ENCODE results near the gene TICRR. TPM values are rescaled to one million over a fixed set of nuclear protein-coding genes. Genes with fewer than 3 reads are reported as not detected.

The TICRR gene
- total and polyA plus RNA-seq, 2 of the 8 experiments (the other 6 are each of a cell fraction or from before 2014, with no cell fraction given), result 13.1 to 34.8 TPM

- TF ChIP-seq MAX (IDR thresholded peaks at IDR 0.05), result no peak
- no peak for TF ChIP-seq TCF12 (IDR thresholded peaks at IDR 0.05; ENCODE audit: low read depth, low read length)
- TF ChIP-seq MAFK (IDR thresholded peaks at IDR 0.05; ENCODE audit: low read depth, low read length), result no peak
- TF ChIP-seq, protein P1, sequence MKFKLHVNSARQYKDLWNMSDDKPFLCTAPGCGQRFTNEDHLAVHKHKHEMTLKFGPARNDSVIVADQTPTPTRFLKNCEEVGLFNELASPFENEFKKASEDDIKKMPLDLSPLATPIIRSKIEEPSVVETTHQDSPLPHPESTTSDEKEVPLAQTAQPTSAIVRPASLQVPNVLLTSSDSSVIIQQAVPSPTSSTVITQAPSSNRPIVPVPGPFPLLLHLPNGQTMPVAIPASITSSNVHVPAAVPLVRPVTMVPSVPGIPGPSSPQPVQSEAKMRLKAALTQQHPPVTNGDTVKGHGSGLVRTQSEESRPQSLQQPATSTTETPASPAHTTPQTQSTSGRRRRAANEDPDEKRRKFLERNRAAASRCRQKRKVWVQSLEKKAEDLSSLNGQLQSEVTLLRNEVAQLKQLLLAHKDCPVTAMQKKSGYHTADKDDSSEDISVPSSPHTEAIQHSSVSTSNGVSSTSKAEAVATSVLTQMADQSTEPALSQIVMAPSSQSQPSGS (IDR thresholded peaks at IDR 0.05; ENCODE audit: low read length), result no peak
- TF ChIP-seq RXRA (IDR thresholded peaks at IDR 0.05; ENCODE audit: insufficient read depth, low read depth, low read length), result no peak
- TF ChIP-seq TAF1 (IDR thresholded peaks at IDR 0.05; ENCODE audit: low read depth, low read length), result no peak
- TF ChIP-seq NRF1 (IDR thresholded peaks at IDR 0.05; ENCODE audit: low read depth, low read length), result no peak
- TF ChIP-seq CTBP2 (IDR thresholded peaks at IDR 0.05; ENCODE audit: borderline replicate concordance, insufficient read depth, insufficient read length, low read length), result no peak
- no peak for TF ChIP-seq JUN (IDR thresholded peaks at IDR 0.05; ENCODE audit: low read depth, low read length)
Observed at GRCh38 chr15:89657686-89658200, 82.5 kb downstream of the TICRR start (continued).
